Measurements from ENCODE around the gene IL23A. TPM values are rescaled to one million over a fixed set of nuclear protein-coding genes. Genes with fewer than 3 reads are reported as not detected.

The IL23A gene, protein sequence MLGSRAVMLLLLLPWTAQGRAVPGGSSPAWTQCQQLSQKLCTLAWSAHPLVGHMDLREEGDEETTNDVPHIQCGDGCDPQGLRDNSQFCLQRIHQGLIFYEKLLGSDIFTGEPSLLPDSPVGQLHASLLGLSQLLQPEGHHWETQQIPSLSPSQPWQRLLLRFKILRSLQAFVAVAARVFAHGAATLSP
- total RNA-seq, result 5.6 and 7.2 TPM in 2 replicates

DNA sequence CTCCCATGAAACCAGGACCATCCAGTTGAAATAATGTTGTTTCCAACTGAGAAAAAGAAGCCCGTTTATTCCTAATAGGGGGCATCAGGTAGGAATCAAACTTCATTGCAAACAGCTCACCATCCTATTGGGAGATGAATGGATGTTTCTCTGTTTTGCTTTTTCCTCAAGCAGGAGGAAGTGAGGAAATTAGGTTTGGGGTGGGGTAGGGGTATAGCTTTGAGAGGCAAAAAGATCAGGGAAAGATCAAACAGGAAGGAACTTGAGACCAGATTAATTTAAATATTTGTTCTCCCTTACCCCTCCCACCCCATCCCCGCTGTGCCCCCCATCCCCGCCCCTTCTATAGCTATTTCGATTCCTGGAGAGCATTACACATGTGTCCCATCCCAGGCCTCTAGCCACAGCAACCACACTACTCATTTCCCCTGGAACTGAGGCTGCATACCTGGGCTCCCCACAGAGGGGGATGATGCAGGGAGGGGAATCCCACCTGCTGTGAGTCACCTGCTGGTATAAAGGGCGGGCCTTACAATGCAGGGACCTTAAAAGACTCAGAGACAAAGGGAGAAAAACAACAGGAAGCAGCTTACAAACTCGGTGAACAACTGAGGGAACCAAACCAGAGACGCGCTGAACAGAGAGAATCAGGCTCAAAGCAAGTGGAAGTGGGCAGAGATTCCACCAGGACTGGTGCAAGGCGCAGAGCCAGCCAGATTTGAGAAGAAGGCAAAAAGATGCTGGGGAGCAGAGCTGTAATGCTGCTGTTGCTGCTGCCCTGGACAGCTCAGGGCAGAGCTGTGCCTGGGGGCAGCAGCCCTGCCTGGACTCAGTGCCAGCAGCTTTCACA, at the start of gene IL23A:
IL23A (plus strand) TSS at position 577 of the 850 bp plus-strand sequence; CDS start at position 738, 161 bp downstream.
- TF ChIP-seq, protein P1, sequence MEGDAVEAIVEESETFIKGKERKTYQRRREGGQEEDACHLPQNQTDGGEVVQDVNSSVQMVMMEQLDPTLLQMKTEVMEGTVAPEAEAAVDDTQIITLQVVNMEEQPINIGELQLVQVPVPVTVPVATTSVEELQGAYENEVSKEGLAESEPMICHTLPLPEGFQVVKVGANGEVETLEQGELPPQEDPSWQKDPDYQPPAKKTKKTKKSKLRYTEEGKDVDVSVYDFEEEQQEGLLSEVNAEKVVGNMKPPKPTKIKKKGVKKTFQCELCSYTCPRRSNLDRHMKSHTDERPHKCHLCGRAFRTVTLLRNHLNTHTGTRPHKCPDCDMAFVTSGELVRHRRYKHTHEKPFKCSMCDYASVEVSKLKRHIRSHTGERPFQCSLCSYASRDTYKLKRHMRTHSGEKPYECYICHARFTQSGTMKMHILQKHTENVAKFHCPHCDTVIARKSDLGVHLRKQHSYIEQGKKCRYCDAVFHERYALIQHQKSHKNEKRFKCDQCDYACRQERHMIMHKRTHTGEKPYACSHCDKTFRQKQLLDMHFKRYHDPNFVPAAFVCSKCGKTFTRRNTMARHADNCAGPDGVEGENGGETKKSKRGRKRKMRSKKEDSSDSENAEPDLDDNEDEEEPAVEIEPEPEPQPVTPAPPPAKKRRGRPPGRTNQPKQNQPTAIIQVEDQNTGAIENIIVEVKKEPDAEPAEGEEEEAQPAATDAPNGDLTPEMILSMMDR (IDR thresholded peaks at IDR 0.05), result no peak
- Mint-ChIP-seq H3K27me3 (no peaks in the 10 kb centered on the region), H3K9me3 (no peaks in the 10 kb centered on the region), H3K4me3 (peak within 1 kb of the TSS; percentile 85), H3K36me3 (ENCODE audit: low read depth) (peaks cover 36% of the 10 kb centered on the region), H3K27ac (peak within 1 kb of the TSS; percentile 98), H3K4me1 (peaks cover 47% of the 10 kb centered on the region)
- peak; percentile 54 for ATAC-seq (ENCODE audit: low read depth)
- ChIA-PET CTCF (interaction anchor here (0.6 to 1.1 kb wide), 2 partner anchors 22 to 126 kb away, joined by 4 to 6 read pairs; partner anchors contain the start of gene STAT2), POLR2A (interaction anchor here (0.7 to 4.2 kb wide), 22 partner anchors 8 to 365 kb away, joined by 3 to 76 read pairs (median 6); partner anchors contain the start of genes APOF, CNPY2, COQ10A and CS)
- DNase-seq, result peak; percentile 54
- intact Hi-C loops (cut with micrococcal nuclease), result loop anchor here (1.0 to 10.0 kb wide), 8 partner anchors 22 to 296 kb away; partner anchors contain the start of genes BAZ2A, COQ10A, CS and STAT2

DNA sequence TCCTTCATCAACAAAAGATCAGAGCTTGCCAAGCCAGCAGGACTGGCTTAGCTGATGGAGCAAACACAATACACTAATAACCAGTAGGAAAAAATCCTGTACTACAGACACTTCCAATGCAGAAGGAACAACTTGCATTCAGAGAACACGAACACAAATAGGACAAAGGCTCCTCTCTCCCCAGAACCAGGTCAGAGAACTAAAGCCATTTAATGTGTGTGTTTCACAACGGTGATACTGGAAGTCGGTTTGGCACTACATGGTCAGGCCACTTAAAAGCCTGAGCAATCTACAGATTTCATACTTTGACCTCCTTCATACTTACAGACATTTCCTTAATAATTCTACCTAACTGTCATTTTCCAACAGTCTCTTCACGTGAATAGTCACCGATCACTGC, 44.9 kb upstream of the IL23A start:
- intact Hi-C loops (cut with micrococcal nuclease), result no loop called here
- Mint-ChIP-seq H3K9me3 (no peaks in the 10 kb centered on the region), H3K4me1 (peaks cover 38% of the 10 kb centered on the region), H3K27me3 (no peaks in the 10 kb centered on the region), H3K36me3 (ENCODE audit: low read depth) (peaks cover 52% of the 10 kb centered on the region), H3K4me3 (no peak overlapping the region), H3K27ac (no peak overlapping the region)
- DNase-seq, result no peak
- no peak for ATAC-seq (ENCODE audit: low read depth)
- TF ChIP-seq, protein P1 (IDR thresholded peaks at IDR 0.05), result no peak
- ChIA-PET POLR2A (interaction anchor here (0.6 to 1.1 kb wide), 2 partner anchors 27 to 117 kb away, joined by 3 to 4 read pairs; partner anchors contain the start of gene COQ10A), CTCF (interaction anchor here (0.7 to 1.1 kb wide), 2 partner anchors 49 to 171 kb away, joined by 3 to 4 read pairs; no protein-coding TSS in a partner anchor)

DNA sequence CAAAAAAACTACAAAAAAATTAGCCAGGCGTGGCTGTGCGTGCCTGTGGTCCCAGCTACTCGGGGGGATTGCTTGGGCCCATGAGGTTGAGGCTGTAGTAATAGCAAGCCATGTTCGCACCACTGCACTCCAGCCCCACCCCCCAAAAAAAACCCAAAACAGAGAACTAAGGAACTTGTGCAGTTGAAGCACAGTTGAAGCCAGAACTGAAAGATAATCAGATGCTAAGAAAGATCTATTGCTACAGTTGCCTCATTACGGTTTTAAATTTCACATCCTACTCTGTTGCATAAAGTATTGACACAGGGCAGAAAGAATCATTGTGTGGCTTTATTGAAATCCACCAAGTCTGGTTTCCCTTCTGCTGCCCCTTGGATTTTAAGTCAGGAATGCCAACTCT, 42.4 kb upstream of the IL23A start:
- H3K27ac Mint-ChIP-seq, result peak overlapping the region; percentile 80
- POLR2A ChIA-PET, result interaction anchor here (0.7 to 0.8 kb wide), 2 partner anchors 9 to 154 kb away, joined by 3 to 4 read pairs; no protein-coding TSS in a partner anchor

DNA sequence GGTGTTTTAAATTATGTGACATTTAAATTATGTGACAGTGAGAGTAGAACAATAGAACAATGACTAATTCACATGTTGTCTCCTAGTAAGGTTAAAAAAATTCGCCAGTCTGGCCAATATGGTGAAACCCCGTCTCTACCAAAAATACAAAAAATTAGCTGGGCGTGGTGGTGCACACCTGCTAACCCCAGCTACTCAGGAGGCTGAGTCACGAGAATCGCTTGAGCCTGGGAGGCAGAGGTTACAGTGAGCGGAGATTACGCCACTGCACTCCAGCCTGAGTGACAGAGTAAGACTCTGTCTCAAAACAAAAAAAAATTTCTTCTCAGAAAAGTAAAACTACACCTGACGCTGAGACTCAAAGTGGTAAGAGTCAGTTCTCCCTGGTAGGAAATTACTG, 41.3 kb upstream of the IL23A start:
- ChIA-PET POLR2A (interaction anchor here (0.6 to 0.9 kb wide), 2 partner anchors 32 to 87 kb away, joined by 3 to 8 read pairs; no protein-coding TSS in a partner anchor), CTCF (interaction anchor here (1.4 to 1.9 kb wide), 2 partner anchors 18 to 167 kb away, joined by 3 to 8 read pairs; no protein-coding TSS in a partner anchor)
- Mint-ChIP-seq H3K36me3 (ENCODE audit: low read depth) (peaks cover 36% of the 10 kb centered on the region), H3K4me1 (peaks cover 60% of the 10 kb centered on the region), H3K27ac (no peak overlapping the region), H3K27me3 (no peaks in the 10 kb centered on the region), H3K9me3 (no peaks in the 10 kb centered on the region), H3K4me3 (peak overlapping the region; percentile 60)
- intact Hi-C loops (cut with micrococcal nuclease), result no loop called here
- ATAC-seq (ENCODE audit: low read depth) (no peak), DNase-seq (no peak)
- TF ChIP-seq, protein P1 (IDR thresholded peaks at IDR 0.05), result no peak

More for the DNA sequence above, 42.4 kb upstream of the IL23A start:
- Mint-ChIP-seq H3K9me3 (no peaks in the 10 kb centered on the region), H3K27me3 (no peaks in the 10 kb centered on the region), H3K4me3 (peak overlapping the region; percentile 50), H3K4me1 (peaks cover 51% of the 10 kb centered on the region), H3K36me3 (ENCODE audit: low read depth) (peaks cover 41% of the 10 kb centered on the region)
- intact Hi-C loops (cut with micrococcal nuclease), result no loop called here
- TF ChIP-seq, protein P1 (IDR thresholded peaks at IDR 0.05), result no peak
- CTCF ChIA-PET, result interaction anchor here (1.4 to 1.9 kb wide), 2 partner anchors 19 to 168 kb away, joined by 3 to 8 read pairs; no protein-coding TSS in a partner anchor
- DNase-seq, result no peak
- ATAC-seq (ENCODE audit: low read depth), result no peak

Measured in activated B cell treated with CpG ODN at 0.5 μM for 24 hours (primary cell).